GM23338 (cell line): ENCODE results near the gene THOC7. TPM values are rescaled to one million over a fixed set of nuclear protein-coding genes. Genes with fewer than 3 reads are reported as not detected.

Experiments
- ATAC-seq: fragments of 200-7000 bp; cut with Tn5 transposase; 3 replicates; pipeline ENCODE4 v1.9.1; 2020
- DNase-seq: peaks from one replicate; pipeline ENCODE4 v3.0.0-alpha.2; 2015; ENCODE audit warnings: low spot score
- H2AFZ ChIP-seq: fragments of 200-600 bp; sonication (generic); 2 replicates; pipeline ENCODE4 v1.8.0; 2016; ENCODE audit warnings: antibody characterized with exemption, mild to moderate bottlenecking, moderate library complexity
- H3F3A ChIP-seq: fragments of 200-600 bp; sonication (generic); replicated peaks from 2 replicates; pipeline ENCODE4 v1.8.0; 2017; ENCODE audit warnings: antibody characterized with exemption, mixed run types, low read depth
- H3K27ac ChIP-seq: fragments of 200-600 bp; sonication (generic); 2 replicates; pipeline ENCODE4 v1.6.1; 2016; ENCODE audit warnings: low read depth
- H3K27me3 ChIP-seq: fragments of 200-600 bp; sonication (generic); 2 replicates; pipeline ENCODE4 v1.8.0; 2016; ENCODE audit warnings: mild to moderate bottlenecking, mixed run types, moderate library complexity; ENCODE audit not compliant: insufficient read depth
- H3K36me3 ChIP-seq: fragments of 200-600 bp; sonication (generic); 2 replicates; pipeline ENCODE4 v1.8.0; 2016; ENCODE audit warnings: mild to moderate bottlenecking; ENCODE audit not compliant: insufficient read depth
- H3K4me1 ChIP-seq: fragments of 200-600 bp; sonication (generic); 2 replicates; pipeline ENCODE4 v1.8.0; 2016; ENCODE audit warnings: mild to moderate bottlenecking, moderate library complexity; ENCODE audit not compliant: insufficient read depth
- H3K4me2 ChIP-seq: fragments of 200-600 bp; sonication (generic); 2 replicates; pipeline ENCODE4 v1.7.1; 2017; ENCODE audit warnings: mixed run types
- H3K4me3 ChIP-seq: fragments of 200-600 bp; sonication (generic); 2 replicates; pipeline ENCODE4 v1.6.1; 2016; ENCODE audit warnings: mixed run types
- H3K79me2 ChIP-seq: fragments of 200-600 bp; sonication (generic); replicated peaks from 2 replicates; pipeline ENCODE4 v1.8.0; 2017; ENCODE audit warnings: mild to moderate bottlenecking; ENCODE audit not compliant: insufficient read depth
- H3K9me2 ChIP-seq: fragments of 200-600 bp; sonication (generic); 2 replicates; pipeline ENCODE4 v1.8.0; 2017; ENCODE audit not compliant: insufficient read depth
- H4K20me1 ChIP-seq: fragments of 200-600 bp; sonication (generic); replicated peaks from 2 replicates; pipeline ENCODE4 v1.8.0; 2017; ENCODE audit warnings: mild to moderate bottlenecking; ENCODE audit not compliant: insufficient read depth
- H3K27ac Mint-ChIP-seq: 2 replicates; pipeline ENCODE4 v1.8.0; 2020; ENCODE audit warnings: inconsistent platforms, mild to moderate bottlenecking, moderate library complexity, mixed read lengths
- H3K27me3 Mint-ChIP-seq: 3 replicates; pipeline ENCODE4 v1.8.0; 2022; ENCODE audit warnings: low read depth, mild to moderate bottlenecking, moderate library complexity, mixed read lengths, inconsistent platforms; ENCODE audit not compliant: insufficient read depth, poor library complexity
- H3K36me3 Mint-ChIP-seq: 3 replicates; pipeline ENCODE4 v1.8.0; 2021; ENCODE audit warnings: low read depth, mild to moderate bottlenecking, inconsistent platforms, moderate library complexity, mixed read lengths
- H3K4me1 Mint-ChIP-seq: 3 replicates; pipeline ENCODE4 v1.8.0; 2020; ENCODE audit warnings: mild to moderate bottlenecking, inconsistent platforms, mixed read lengths
- H3K4me3 Mint-ChIP-seq: 3 replicates; pipeline ENCODE4 v1.8.0; 2021; ENCODE audit warnings: moderate library complexity, mild to moderate bottlenecking, inconsistent platforms, mixed read lengths
- H3K9me3 Mint-ChIP-seq: 3 replicates; pipeline ENCODE4 v1.8.0; 2020; ENCODE audit warnings: moderate library complexity, mild to moderate bottlenecking, inconsistent platforms, mixed read lengths
- EZH2 ChIP-seq: fragments of 200-600 bp; sonication (generic); IDR thresholded peaks from one replicate; pipeline ENCODE4 v1.8.0; 2017; ENCODE audit warnings: antibody characterized with exemption, mild to moderate bottlenecking, low read depth; ENCODE audit not compliant: unreplicated experiment
- EZH2phosphoT487 ChIP-seq: fragments of 200-600 bp; sonication (generic); IDR thresholded peaks from one replicate; pipeline ENCODE4 v1.8.1; 2018; ENCODE audit warnings: antibody characterized with exemption; ENCODE audit not compliant: unreplicated experiment
- JUNB ChIP-seq: IDR thresholded peaks from one replicate; pipeline ENCODE4 v1.6.1; 2016; ENCODE audit warnings: antibody characterized with exemption; ENCODE audit not compliant: unreplicated experiment
- POLR2AphosphoS5 ChIP-seq: IDR thresholded peaks from 2 replicates; pipeline ENCODE4 v1.6.1; 2016; ENCODE audit warnings: antibody characterized with exemption, low read depth
- ZNF114 ChIP-seq: fragments of 250-450 bp; sonication (Bioruptor Pico); IDR thresholded peaks from 2 replicates; pipeline ENCODE4 v1.5.0; 2020; ENCODE audit warnings: mild to moderate bottlenecking, moderate library complexity
- ZNF331 ChIP-seq: fragments of 250-450 bp; sonication (Bioruptor Pico); IDR thresholded peaks from 2 replicates; pipeline ENCODE4 v1.5.0; 2020; ENCODE audit warnings: low read depth, mild to moderate bottlenecking, moderate library complexity
- polyA plus RNA-seq: library from polyadenylated mRNA; unstranded; fragments of >200 nt; fragmentation: Nextera tagmentation; extraction: Ambion mirVana; gene quantifications from 2 replicates; pipeline ENCODE4 v1.2.1, GENCODE V29; 2016
- total RNA-seq: library from RNA; depleted of rRNA; stranded (reverse); fragments of >200 nt; shearing (Covaris generic); gene quantifications from 2 replicates; pipeline ENCODE4 v1.2.3, GENCODE V29; 2014
- TF ChIP-seq, protein P1 (sequence below): IDR thresholded peaks from 2 replicates; pipeline ENCODE4 v1.6.1; 2016; ENCODE audit warnings: antibody characterized with exemption
- TF ChIP-seq, protein P2 (sequence below): IDR thresholded peaks from one replicate; pipeline ENCODE4 v1.6.1; 2018; ENCODE audit warnings: antibody characterized with exemption; ENCODE audit not compliant: unreplicated experiment
- TF ChIP-seq, protein P3 (sequence below), 2 experiments: fragments of 200-600 bp in 1 of 2; sonication (generic) in 1 of 2; conservative IDR thresholded peaks; 2 replicates each; pipeline versions ENCODE4 v1.5.1 to v1.6.1; 2016 to 2017; ENCODE audit warnings: antibody characterized with exemption in 2 of 2, low read depth in 2 of 2, mild to moderate bottlenecking in 2 of 2, moderate library complexity in 1 of 2
- TF ChIP-seq, protein P4 (sequence below): fragments of 250-450 bp; sonication (Bioruptor Pico); IDR thresholded peaks from 2 replicates; pipeline ENCODE4 v1.5.0; 2020; ENCODE audit warnings: mild to moderate bottlenecking, moderate library complexity

THOC7 gene
- total and polyA plus RNA-seq, 2 experiments from 2014 or later = 53.9 to 166 TPM

DNA sequence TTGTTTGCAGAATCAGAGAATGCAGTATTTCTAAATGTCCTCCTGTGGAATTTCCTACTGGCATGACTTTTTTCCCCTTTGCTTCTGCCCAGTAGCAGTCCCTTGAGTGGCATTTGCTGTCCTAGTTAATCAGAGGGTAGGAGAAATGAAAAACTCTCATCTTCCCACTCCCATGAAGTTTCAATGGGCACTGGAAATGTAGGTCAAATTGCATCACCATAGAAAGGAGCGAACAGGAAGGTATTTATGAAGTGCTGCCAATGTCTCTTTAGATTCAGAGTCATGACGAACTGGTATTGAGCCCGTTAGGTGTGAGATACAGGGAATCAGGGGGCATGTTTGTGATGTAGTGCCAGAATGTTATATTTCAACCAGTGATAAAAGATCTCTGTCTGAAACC is 23.3 kb upstream of the THOC7 start:
- H4K20me1 ChIP-seq = peaks cover 4% of the 10 kb centered on the region; the same call in 1 of the 2 replicates
- TF ChIP-seq, protein P1, sequence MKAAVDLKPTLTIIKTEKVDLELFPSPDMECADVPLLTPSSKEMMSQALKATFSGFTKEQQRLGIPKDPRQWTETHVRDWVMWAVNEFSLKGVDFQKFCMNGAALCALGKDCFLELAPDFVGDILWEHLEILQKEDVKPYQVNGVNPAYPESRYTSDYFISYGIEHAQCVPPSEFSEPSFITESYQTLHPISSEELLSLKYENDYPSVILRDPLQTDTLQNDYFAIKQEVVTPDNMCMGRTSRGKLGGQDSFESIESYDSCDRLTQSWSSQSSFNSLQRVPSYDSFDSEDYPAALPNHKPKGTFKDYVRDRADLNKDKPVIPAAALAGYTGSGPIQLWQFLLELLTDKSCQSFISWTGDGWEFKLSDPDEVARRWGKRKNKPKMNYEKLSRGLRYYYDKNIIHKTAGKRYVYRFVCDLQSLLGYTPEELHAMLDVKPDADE = no peak
- TF ChIP-seq ZNF114 = no peak
- TF ChIP-seq, protein P2, sequence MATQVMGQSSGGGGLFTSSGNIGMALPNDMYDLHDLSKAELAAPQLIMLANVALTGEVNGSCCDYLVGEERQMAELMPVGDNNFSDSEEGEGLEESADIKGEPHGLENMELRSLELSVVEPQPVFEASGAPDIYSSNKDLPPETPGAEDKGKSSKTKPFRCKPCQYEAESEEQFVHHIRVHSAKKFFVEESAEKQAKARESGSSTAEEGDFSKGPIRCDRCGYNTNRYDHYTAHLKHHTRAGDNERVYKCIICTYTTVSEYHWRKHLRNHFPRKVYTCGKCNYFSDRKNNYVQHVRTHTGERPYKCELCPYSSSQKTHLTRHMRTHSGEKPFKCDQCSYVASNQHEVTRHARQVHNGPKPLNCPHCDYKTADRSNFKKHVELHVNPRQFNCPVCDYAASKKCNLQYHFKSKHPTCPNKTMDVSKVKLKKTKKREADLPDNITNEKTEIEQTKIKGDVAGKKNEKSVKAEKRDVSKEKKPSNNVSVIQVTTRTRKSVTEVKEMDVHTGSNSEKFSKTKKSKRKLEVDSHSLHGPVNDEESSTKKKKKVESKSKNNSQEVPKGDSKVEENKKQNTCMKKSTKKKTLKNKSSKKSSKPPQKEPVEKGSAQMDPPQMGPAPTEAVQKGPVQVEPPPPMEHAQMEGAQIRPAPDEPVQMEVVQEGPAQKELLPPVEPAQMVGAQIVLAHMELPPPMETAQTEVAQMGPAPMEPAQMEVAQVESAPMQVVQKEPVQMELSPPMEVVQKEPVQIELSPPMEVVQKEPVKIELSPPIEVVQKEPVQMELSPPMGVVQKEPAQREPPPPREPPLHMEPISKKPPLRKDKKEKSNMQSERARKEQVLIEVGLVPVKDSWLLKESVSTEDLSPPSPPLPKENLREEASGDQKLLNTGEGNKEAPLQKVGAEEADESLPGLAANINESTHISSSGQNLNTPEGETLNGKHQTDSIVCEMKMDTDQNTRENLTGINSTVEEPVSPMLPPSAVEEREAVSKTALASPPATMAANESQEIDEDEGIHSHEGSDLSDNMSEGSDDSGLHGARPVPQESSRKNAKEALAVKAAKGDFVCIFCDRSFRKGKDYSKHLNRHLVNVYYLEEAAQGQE = no peak
- TF ChIP-seq POLR2AphosphoS5 = no peak
- no peak for TF ChIP-seq EZH2
- no peaks in the 10 kb centered on the region for H3F3A ChIP-seq
- peaks cover 15% of the 10 kb centered on the region; the same call in 2 of the 3 replicates for H3K4me1 Mint-ChIP-seq
- no peak overlapping the region for H3K27ac ChIP-seq
- no peaks in the 10 kb centered on the region for H3K27me3 ChIP-seq
- DNase-seq (no peak), ATAC-seq (no peak; the same call in 2 of the 3 replicates)
- no peaks in the 10 kb centered on the region for H3K9me2 ChIP-seq
- H3K36me3 ChIP-seq = no peaks in the 10 kb centered on the region
- peaks cover 8% of the 10 kb centered on the region for H3K4me1 ChIP-seq
- H3K4me3 ChIP-seq = no peak overlapping the region
- no peak overlapping the region for H2AFZ ChIP-seq
- peaks cover 60% of the 10 kb centered on the region for H3K79me2 ChIP-seq
- H3K9me3 Mint-ChIP-seq = no peaks in the 10 kb centered on the region
- H3K27me3 Mint-ChIP-seq = no peaks in the 10 kb centered on the region
- H3K36me3 Mint-ChIP-seq = no peaks in the 10 kb centered on the region
- no peak overlapping the region for H3K4me3 Mint-ChIP-seq
- peak overlapping the region; percentile 48 for H3K27ac Mint-ChIP-seq
- H3K4me2 ChIP-seq = no peak overlapping the region

DNA sequence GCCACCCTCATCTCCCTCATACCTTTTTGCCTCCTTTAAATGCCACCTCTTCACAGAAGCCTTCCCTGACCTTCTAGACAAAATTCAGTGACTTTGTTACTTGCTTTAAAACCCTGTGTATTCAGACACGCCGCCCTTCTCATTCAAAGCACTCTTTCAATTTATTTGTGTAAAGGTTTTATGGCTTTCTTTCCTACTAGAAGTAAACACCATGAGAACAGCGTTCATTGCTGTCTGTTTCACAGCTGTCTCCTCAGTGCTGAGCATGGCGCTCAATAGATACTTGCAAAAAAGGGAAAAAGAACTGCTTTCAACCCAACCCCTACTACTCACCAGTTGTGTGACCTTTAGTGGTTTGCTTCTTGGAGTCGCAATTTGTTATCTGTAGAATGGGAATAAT is 17.0 kb upstream of the THOC7 start:
- Histone ChIP-seq H3K4me1 (peaks cover 18% of the 10 kb centered on the region), H2AFZ (no peak overlapping the region), H3K79me2 (peaks cover 83% of the 10 kb centered on the region), H3K27ac (no peak overlapping the region), H3K9me2 (no peaks in the 10 kb centered on the region), H3K27me3 (no peaks in the 10 kb centered on the region), H3K36me3 (no peaks in the 10 kb centered on the region), H3K4me3 (no peak overlapping the region), H3K4me2 (no peak overlapping the region), H3F3A (no peaks in the 10 kb centered on the region), H4K20me1 (no peaks in the 10 kb centered on the region; the same call in 1 of the 2 replicates)
- no peak for DNase-seq
- H3K4me1 Mint-ChIP-seq = peaks cover 29% of the 10 kb centered on the region
- H3K27me3 Mint-ChIP-seq = no peaks in the 10 kb centered on the region
- no peaks in the 10 kb centered on the region for H3K36me3 Mint-ChIP-seq
- ATAC-seq = no peak
- no peaks in the 10 kb centered on the region for H3K9me3 Mint-ChIP-seq
- no peak overlapping the region for H3K27ac Mint-ChIP-seq
- H3K4me3 Mint-ChIP-seq = no peak overlapping the region
- TF ChIP-seq, protein P3, sequence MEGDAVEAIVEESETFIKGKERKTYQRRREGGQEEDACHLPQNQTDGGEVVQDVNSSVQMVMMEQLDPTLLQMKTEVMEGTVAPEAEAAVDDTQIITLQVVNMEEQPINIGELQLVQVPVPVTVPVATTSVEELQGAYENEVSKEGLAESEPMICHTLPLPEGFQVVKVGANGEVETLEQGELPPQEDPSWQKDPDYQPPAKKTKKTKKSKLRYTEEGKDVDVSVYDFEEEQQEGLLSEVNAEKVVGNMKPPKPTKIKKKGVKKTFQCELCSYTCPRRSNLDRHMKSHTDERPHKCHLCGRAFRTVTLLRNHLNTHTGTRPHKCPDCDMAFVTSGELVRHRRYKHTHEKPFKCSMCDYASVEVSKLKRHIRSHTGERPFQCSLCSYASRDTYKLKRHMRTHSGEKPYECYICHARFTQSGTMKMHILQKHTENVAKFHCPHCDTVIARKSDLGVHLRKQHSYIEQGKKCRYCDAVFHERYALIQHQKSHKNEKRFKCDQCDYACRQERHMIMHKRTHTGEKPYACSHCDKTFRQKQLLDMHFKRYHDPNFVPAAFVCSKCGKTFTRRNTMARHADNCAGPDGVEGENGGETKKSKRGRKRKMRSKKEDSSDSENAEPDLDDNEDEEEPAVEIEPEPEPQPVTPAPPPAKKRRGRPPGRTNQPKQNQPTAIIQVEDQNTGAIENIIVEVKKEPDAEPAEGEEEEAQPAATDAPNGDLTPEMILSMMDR (conservative IDR thresholded peaks at IDR 0.05; ENCODE audit: low read depth in 2 of 2) = no peak
- no peak for TF ChIP-seq ZNF331 (CRISPR knock-in tag)
- TF ChIP-seq ZNF114 = no peak
- no peak for TF ChIP-seq EZH2phosphoT487
- TF ChIP-seq, protein P4, sequence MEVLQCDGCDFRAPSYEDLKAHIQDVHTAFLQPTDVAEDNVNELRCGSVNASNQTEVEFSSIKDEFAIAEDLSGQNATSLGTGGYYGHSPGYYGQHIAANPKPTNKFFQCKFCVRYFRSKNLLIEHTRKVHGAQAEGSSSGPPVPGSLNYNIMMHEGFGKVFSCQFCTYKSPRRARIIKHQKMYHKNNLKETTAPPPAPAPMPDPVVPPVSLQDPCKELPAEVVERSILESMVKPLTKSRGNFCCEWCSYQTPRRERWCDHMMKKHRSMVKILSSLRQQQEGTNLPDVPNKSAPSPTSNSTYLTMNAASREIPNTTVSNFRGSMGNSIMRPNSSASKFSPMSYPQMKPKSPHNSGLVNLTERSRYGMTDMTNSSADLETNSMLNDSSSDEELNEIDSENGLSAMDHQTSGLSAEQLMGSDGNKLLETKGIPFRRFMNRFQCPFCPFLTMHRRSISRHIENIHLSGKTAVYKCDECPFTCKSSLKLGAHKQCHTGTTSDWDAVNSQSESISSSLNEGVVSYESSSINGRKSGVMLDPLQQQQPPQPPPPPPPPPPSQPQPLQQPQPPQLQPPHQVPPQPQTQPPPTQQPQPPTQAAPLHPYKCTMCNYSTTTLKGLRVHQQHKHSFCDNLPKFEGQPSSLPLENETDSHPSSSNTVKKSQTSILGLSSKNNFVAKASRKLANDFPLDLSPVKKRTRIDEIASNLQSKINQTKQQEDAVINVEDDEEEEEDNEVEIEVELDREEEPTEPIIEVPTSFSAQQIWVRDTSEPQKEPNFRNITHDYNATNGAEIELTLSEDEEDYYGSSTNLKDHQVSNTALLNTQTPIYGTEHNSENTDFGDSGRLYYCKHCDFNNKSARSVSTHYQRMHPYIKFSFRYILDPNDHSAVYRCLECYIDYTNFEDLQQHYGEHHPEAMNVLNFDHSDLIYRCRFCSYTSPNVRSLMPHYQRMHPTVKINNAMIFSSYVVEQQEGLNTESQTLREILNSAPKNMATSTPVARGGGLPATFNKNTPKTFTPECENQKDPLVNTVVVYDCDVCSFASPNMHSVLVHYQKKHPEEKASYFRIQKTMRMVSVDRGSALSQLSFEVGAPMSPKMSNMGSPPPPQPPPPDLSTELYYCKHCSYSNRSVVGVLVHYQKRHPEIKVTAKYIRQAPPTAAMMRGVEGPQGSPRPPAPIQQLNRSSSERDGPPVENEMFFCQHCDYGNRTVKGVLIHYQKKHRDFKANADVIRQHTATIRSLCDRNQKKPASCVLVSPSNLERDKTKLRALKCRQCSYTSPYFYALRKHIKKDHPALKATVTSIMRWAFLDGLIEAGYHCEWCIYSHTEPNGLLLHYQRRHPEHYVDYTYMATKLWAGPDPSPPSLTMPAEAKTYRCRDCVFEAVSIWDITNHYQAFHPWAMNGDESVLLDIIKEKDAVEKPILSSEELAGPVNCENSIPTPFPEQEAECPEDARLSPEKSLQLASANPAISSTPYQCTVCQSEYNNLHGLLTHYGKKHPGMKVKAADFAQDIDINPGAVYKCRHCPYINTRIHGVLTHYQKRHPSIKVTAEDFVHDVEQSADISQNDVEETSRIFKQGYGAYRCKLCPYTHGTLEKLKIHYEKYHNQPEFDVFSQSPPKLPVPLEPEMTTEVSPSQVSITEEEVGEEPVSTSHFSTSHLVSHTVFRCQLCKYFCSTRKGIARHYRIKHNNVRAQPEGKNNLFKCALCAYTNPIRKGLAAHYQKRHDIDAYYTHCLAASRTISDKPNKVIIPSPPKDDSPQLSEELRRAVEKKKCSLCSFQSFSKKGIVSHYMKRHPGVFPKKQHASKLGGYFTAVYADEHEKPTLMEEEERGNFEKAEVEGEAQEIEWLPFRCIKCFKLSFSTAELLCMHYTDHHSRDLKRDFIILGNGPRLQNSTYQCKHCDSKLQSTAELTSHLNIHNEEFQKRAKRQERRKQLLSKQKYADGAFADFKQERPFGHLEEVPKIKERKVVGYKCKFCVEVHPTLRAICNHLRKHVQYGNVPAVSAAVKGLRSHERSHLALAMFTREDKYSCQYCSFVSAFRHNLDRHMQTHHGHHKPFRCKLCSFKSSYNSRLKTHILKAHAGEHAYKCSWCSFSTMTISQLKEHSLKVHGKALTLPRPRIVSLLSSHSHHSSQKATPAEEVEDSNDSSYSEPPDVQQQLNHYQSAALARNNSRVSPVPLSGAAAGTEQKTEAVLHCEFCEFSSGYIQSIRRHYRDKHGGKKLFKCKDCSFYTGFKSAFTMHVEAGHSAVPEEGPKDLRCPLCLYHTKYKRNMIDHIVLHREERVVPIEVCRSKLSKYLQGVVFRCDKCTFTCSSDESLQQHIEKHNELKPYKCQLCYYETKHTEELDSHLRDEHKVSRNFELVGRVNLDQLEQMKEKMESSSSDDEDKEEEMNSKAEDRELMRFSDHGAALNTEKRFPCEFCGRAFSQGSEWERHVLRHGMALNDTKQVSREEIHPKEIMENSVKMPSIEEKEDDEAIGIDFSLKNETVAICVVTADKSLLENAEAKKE = no peak
- TF ChIP-seq JUNB = no peak
